OCI-LY7 (cell line): ENCODE data around the gene RGS8. TPM values are rescaled to one million over a fixed set of nuclear protein-coding genes. Genes with fewer than 3 reads are reported as not detected.

Source experiments
- BruUV-seq: library from RNA; stranded (reverse); fragments of 400-500 nt; replicated peaks from 2 replicates; lab custom pipeline; 2021; lab: Mats Ljungman, UMichigan
- CTCF ChIA-PET: fragments of 300-600 bp; sonication (Branson Sonifier 250); formaldehyde crosslinking; loops from one replicate; lab custom pipeline; 2022; ENCODE audit warnings: antibody characterized with exemption; ENCODE audit not compliant: unreplicated experiment; lab: Charles Lee
- POLR2A ChIA-PET: fragments of 300-600 bp; sonication (Branson Sonifier 250); formaldehyde crosslinking; loops from one replicate; lab custom pipeline; 2022; ENCODE audit warnings: antibody characterized with exemption; lab: Charles Lee
- DNase-seq: peaks from one replicate; pipeline ENCODE4 v3.0.0-alpha.2; 2015; ENCODE audit warnings: low spot score
- H2AFZ ChIP-seq: fragments of 200-600 bp; sonication (generic), shearing (Covaris generic); 2 replicates; pipeline ENCODE4 v1.6.1; 2014; ENCODE audit warnings: mild to moderate bottlenecking, antibody characterized with exemption, low read length, moderate library complexity
- H3K27ac ChIP-seq: fragments of 200-600 bp; sonication (generic); 2 replicates; pipeline ENCODE4 v1.5.1; 2014; ENCODE audit warnings: mixed run types, low read depth, mild to moderate bottlenecking, moderate library complexity, low read length, inconsistent platforms; ENCODE audit not compliant: poor library complexity, severe bottlenecking
- H3K36me3 ChIP-seq: fragments of 200-600 bp; sonication (generic); 2 replicates; pipeline ENCODE4 v1.6.1; 2014; ENCODE audit warnings: mild to moderate bottlenecking, antibody characterized with exemption, low read length, moderate library complexity, mixed read lengths; ENCODE audit not compliant: insufficient read depth
- H3K4me1 ChIP-seq: fragments of 200-600 bp; sonication (generic); 2 replicates; pipeline ENCODE4 v1.5.1; 2014; ENCODE audit warnings: mild to moderate bottlenecking, low read length; ENCODE audit not compliant: insufficient read depth, poor library complexity, severe bottlenecking
- H3K4me2 ChIP-seq: fragments of 200-600 bp; sonication (generic); 2 replicates; pipeline ENCODE4 v1.6.1; 2014; ENCODE audit warnings: mild to moderate bottlenecking, low read length
- H3K4me3 ChIP-seq: fragments of 200-600 bp; sonication (generic); 2 replicates; pipeline ENCODE4 v1.5.1; 2014; ENCODE audit warnings: mild to moderate bottlenecking, low read depth, low read length; ENCODE audit not compliant: poor library complexity, severe bottlenecking
- H3K79me2 ChIP-seq: fragments of 200-600 bp; sonication (generic); 2 replicates; pipeline ENCODE4 v1.6.1; 2016; ENCODE audit warnings: low read depth, mild to moderate bottlenecking, low read length, moderate library complexity, mixed read lengths; ENCODE audit not compliant: insufficient read depth
- H3K9me2 ChIP-seq: fragments of 200-600 bp; sonication (generic); 2 replicates; pipeline ENCODE4 v1.6.1; 2016; ENCODE audit warnings: mild to moderate bottlenecking, low read length, mixed read lengths; ENCODE audit not compliant: insufficient read depth
- H3K9me3 ChIP-seq: fragments of 200-600 bp; sonication (generic); 2 replicates; pipeline ENCODE4 v1.6.1; 2014; ENCODE audit warnings: mild to moderate bottlenecking, mixed run types, low read length, mixed read lengths
- H4K20me1 ChIP-seq: fragments of 200-600 bp; sonication (generic); 2 replicates; pipeline ENCODE4 v1.6.1; 2014; ENCODE audit warnings: mild to moderate bottlenecking, antibody characterized with exemption, low read length, moderate library complexity, mixed read lengths; ENCODE audit not compliant: insufficient read depth
- CTCF ChIP-seq: fragments of 200-600 bp; sonication (generic); conservative IDR thresholded peaks from 2 replicates; pipeline ENCODE4 v1.5.1; 2014; ENCODE audit warnings: mild to moderate bottlenecking, antibody characterized with exemption, low read length, moderate library complexity, mixed read lengths
- EZH2phosphoT487 ChIP-seq: fragments of 200-600 bp; sonication (generic); IDR thresholded peaks from 2 replicates; pipeline ENCODE4 v1.6.1; 2018; ENCODE audit warnings: low read depth, borderline replicate concordance, mild to moderate bottlenecking, mixed run types, antibody characterized with exemption, low read length, moderate library complexity, mixed read lengths
- intact Hi-C: fragments of 100-400 bp; cut with micrococcal nuclease; formaldehyde crosslinking; loops from one replicate; pipeline ENCODE4 v1.10.0; 2022; ENCODE audit not compliant: unreplicated experiment
- total RNA-seq, 2 experiments: library from RNA; depleted of rRNA in 1 of 2; stranded (reverse); fragments of >200 nt in 1 of 2; shearing (Covaris generic) in 1 of 2; gene quantifications; 2 replicates each; pipeline ENCODE4 v1.2.3, GENCODE V29; 2014 to 2022

Gene RGS8
- total RNA-seq, 2 experiments from 2014 or later = 1.2 TPM; not detected in 1

GRCh38 chr1:182677397-182678098 lies 6.8 kb downstream of the RGS8 start:
- no peaks in the 10 kb centered on the region for H3K9me3 ChIP-seq
- TSS peak; percentile 99 for BruUV-seq
- peak overlapping the region; percentile 60 for H3K4me3 ChIP-seq
- H2AFZ ChIP-seq = peak overlapping the region; percentile 54; the same call in 1 of the 2 replicates
- POLR2A ChIA-PET = interaction anchor here (0.6 to 6.8 kb wide), 17 partner anchors 9 to 246 kb away, joined by 3 to 69 read pairs (median 10); partner anchors contain the start of gene RGS16
- peak; percentile 91 for DNase-seq
- H3K4me1 ChIP-seq = peaks cover 88% of the 10 kb centered on the region
- no peaks in the 10 kb centered on the region for H4K20me1 ChIP-seq
- intact Hi-C loops = loop anchor here (1.0 to 2.0 kb wide), 3 partner anchors 45 to 104 kb away; partner anchors contain the start of gene RGS16
- H3K27ac ChIP-seq = peak overlapping the region; percentile 84
- no peaks in the 10 kb centered on the region for H3K79me2 ChIP-seq
- H3K4me2 ChIP-seq = peak overlapping the region; percentile 82
- CTCF ChIA-PET = interaction anchor here (0.5 to 1.3 kb wide), 3 partner anchors 61 to 106 kb away, joined by 5 to 9 read pairs (median 5); no protein-coding TSS in a partner anchor
- TF ChIP-seq CTCF = no peak
- no peak for TF ChIP-seq EZH2phosphoT487
- no peaks in the 10 kb centered on the region for H3K36me3 ChIP-seq
- H3K9me2 ChIP-seq = no peaks in the 10 kb centered on the region

- ChIA-PET CTCF (interaction anchor here (0.5 to 1.4 kb wide), 7 partner anchors 9 to 75 kb away, joined by 3 to 5 read pairs (median 3); partner anchors contain the start of gene RGS8), POLR2A (interaction anchor here (0.6 to 6.8 kb wide), 14 partner anchors 10 to 71 kb away, joined by 3 to 69 read pairs (median 12); partner anchors contain the start of gene RGS16)
- Histone ChIP-seq H3K4me2 (peak overlapping the region; percentile 82), H2AFZ (peak overlapping the region; percentile 54; the same call in 1 of the 2 replicates), H3K4me3 (peak overlapping the region; percentile 60), H3K27ac (peak overlapping the region; percentile 84), H3K9me3 (no peaks in the 10 kb centered on the region), H3K4me1 (peaks cover 88% of the 10 kb centered on the region), H3K79me2 (no peaks in the 10 kb centered on the region), H3K9me2 (no peaks in the 10 kb centered on the region), H3K36me3 (no peaks in the 10 kb centered on the region), H4K20me1 (no peaks in the 10 kb centered on the region)
- intact Hi-C loops = loop anchor here (1.0 to 2.0 kb wide), 2 partner anchors 27 to 43 kb away; no protein-coding TSS in a partner anchor
- BruUV-seq = no TSS peak
- no peak for DNase-seq
- no peak for TF ChIP-seq CTCF
- no peak for TF ChIP-seq EZH2phosphoT487
Measured at GRCh38 chr1:182676274-182676673, 8.1 kb downstream of the RGS8 start.
